Gastrocnemius medialis (tissue), 4 donors: ENCODE measurements around the gene CHRM1. TPM values are rescaled to one million over a fixed set of nuclear protein-coding genes. Genes with fewer than 3 reads are reported as not detected.

ENCODE experiments used
- ATAC-seq, 2 donors: fragments of 150-250 bp; one replicate each; pipeline ENCODE4 v1.9.1; 2016
- DNase-seq, 2 donors: peaks; one replicate each; pipeline ENCODE4 v3.0.0-alpha.2; 2019
- H3K27ac ChIP-seq, 4 donors: fragments of 200-600 bp; sonication (generic); 1 replicate in 1 of 4; 2 replicates in 3 of 4; pipeline ENCODE4 v1.5.1; 2016 to 2018; ENCODE audit warnings: mild to moderate bottlenecking in 2 of 4, moderate library complexity in 1 of 4
- H3K27me3 ChIP-seq, 3 donors: fragments of 200-600 bp; sonication (generic) in 2 of 3; 1 replicate in 1 of 3; 2 replicates in 2 of 3; pipeline versions ENCODE4 v1.5.1 to v1.6.0; 2016 to 2019; ENCODE audit warnings: mild to moderate bottlenecking in 1 of 3, moderate library complexity in 1 of 3
- H3K36me3 ChIP-seq, 2 donors: fragments of 200-600 bp; sonication (generic) in 1 of 2; one replicate each; pipeline ENCODE4 v1.5.1; 2017 to 2018
- H3K4me1 ChIP-seq, 2 donors: fragments of 200-600 bp; sonication (generic) in 1 of 2; one replicate each; pipeline ENCODE4 v1.5.1; 2016 to 2017; ENCODE audit warnings: mild to moderate bottlenecking in 2 of 2
- H3K4me3 ChIP-seq, 4 donors: fragments of 200-600 bp; sonication (generic) in 3 of 4; 1 replicate in 1 of 4; 2 replicates in 3 of 4; pipeline ENCODE4 v1.5.1; 2016 to 2019; ENCODE audit warnings: mild to moderate bottlenecking in 2 of 4
- H3K9me3 ChIP-seq, 3 donors: fragments of 200-600 bp; sonication (generic) in 2 of 3; 1 replicate in 1 of 3; 2 replicates in 2 of 3; pipeline ENCODE4 v1.5.1; 2016 to 2019
- POLR2A ChIP-seq, 2 donors: fragments of 450-650 bp; IDR thresholded peaks; one replicate each; pipeline ENCODE4 v1.6.1; 2017; ENCODE audit warnings: antibody characterized with exemption in 2 of 2, mild to moderate bottlenecking in 2 of 2, moderate library complexity in 2 of 2
- in situ Hi-C, 4 donors: fragments of 200-750 bp; cut with MboI; loops; one replicate each; pipeline versions ENCODE4 v1.15.0 to v1.8.0; 2017; ENCODE audit warnings: low sequenced_read_pairs in 4 of 4
- intact Hi-C: fragments of 100-400 bp; cut with DNase I; formaldehyde crosslinking; loops from one replicate; pipeline ENCODE4 v1.15.1; 2023; ENCODE audit warnings: low total_unique reads
- total RNA-seq, 4 donors: library from RNA; depleted of rRNA; stranded (reverse); fragments of >200 nt; gene quantifications; one replicate each; pipeline versions ENCODE4 v1.1.0 to v1.2.3, GENCODE V29; 2016
- TF ChIP-seq, protein P1 (sequence below), 5 experiments: fragments of 450-650 bp in 3 of 5; fragments of 200-600 bp in 2 of 5; sonication (generic) in 2 of 5; IDR thresholded peaks in 4 of 5; conservative IDR thresholded peaks in 1 of 5; 1 replicate in 4 of 5; 2 replicates in 1 of 5; pipeline ENCODE4 v1.5.1; 2016 to 2019; ENCODE audit warnings: antibody characterized with exemption in 5 of 5, mild to moderate bottlenecking in 3 of 5, moderate library complexity in 3 of 5

Gene CHRM1
- total RNA-seq, 4 donors from 2014 or later: not detected

DNA sequence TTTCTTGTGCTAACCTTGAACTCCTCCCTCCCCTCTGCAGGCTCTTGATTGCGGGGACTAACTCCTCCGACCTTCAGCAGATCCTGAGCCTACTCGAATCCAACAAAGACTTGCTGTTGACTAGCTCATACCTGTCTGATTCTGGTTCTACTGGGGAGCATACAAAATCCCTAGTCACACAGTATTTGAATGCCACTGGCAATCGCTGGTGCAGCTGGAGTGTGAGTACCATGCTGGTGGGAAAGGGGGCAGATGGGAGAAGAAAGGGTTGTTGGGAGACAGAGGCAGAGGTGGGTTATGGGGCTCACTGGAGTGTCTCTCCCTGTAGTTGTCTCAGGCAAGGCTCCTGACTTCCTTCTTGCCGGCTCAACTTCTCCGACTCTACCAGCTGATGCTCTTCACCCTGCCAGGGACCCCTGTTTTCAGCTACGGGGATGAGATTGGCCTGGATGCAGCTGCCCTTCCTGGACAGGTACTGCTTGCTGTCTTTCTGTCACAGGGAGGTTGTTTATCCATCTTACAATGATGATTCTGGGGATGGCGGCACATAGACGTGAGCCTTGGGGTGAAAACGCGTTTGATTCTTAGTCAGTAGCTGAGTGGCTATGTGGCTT lies 35.9 kb downstream of the CHRM1 start:
- Histone ChIP-seq H3K4me1 (peaks cover 35 to 39% of the 10 kb centered on the region in 2 donors), H3K27ac (peak overlapping the region in 1 of 4 donors; percentile 8)
- intact Hi-C loops: no loop called here

DNA sequence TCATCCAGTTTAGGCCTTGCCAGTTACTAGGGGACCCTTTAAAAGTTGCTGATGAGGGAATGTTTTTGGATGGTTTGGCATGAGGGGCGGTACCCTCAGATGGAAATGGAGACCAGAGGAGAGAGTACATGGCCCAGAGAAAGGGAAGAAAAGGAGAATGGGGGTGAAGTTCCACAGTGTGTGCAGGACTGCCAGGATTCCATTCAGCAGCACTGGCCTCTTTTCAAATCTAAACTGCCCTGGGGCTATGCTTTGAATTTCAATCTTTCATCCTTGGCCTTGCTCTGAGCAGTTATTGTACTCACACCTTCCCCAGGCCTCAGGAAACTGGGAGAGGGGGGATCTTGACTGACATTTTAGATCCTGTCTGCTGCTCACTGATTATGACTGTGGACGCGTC lies 37.5 kb downstream of the CHRM1 start:
- Histone ChIP-seq H3K27me3 (no peaks in the 10 kb centered on the region), H3K9me3 (no peaks in the 10 kb centered on the region), H3K36me3 (peaks cover 17 to 64% of the 10 kb centered on the region in 2 donors), H3K4me3 (peak overlapping the region in 2 of 4 donors; percentile 0 to 8), H3K27ac (peak overlapping the region; percentile 96 to 100 (median 98)), H3K4me1 (peaks cover 39% of the 10 kb centered on the region in 2 donors)
- in situ Hi-C loops: loop anchor here in 1 of 4 donors (25.0 kb wide), 1 partner anchor 771 kb away; the partner anchor contains the start of gene INCENP
- ATAC-seq: no peak
- TF ChIP-seq POLR2A (IDR thresholded peaks at IDR 0.05): no peak
- TF ChIP-seq, protein P1, sequence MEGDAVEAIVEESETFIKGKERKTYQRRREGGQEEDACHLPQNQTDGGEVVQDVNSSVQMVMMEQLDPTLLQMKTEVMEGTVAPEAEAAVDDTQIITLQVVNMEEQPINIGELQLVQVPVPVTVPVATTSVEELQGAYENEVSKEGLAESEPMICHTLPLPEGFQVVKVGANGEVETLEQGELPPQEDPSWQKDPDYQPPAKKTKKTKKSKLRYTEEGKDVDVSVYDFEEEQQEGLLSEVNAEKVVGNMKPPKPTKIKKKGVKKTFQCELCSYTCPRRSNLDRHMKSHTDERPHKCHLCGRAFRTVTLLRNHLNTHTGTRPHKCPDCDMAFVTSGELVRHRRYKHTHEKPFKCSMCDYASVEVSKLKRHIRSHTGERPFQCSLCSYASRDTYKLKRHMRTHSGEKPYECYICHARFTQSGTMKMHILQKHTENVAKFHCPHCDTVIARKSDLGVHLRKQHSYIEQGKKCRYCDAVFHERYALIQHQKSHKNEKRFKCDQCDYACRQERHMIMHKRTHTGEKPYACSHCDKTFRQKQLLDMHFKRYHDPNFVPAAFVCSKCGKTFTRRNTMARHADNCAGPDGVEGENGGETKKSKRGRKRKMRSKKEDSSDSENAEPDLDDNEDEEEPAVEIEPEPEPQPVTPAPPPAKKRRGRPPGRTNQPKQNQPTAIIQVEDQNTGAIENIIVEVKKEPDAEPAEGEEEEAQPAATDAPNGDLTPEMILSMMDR (IDR thresholded peaks at IDR 0.05 in 4 of 5, conservative IDR thresholded peaks at IDR 0.05 in 1 of 5): no peak
- no peak for DNase-seq
- intact Hi-C loops: no loop called here

More for the DNA sequence above, 35.9 kb downstream of the CHRM1 start:
- TF ChIP-seq, protein P1 (IDR thresholded peaks at IDR 0.05 in 4 of 5, conservative IDR thresholded peaks at IDR 0.05 in 1 of 5): no peak
- TF ChIP-seq POLR2A (IDR thresholded peaks at IDR 0.05): no peak
- no peak for DNase-seq
- Histone ChIP-seq H3K36me3 (peaks cover 19 to 71% of the 10 kb centered on the region in 2 donors), H3K27me3 (no peaks in the 10 kb centered on the region), H3K9me3 (no peaks in the 10 kb centered on the region), H3K4me3 (no peak overlapping the region)
- in situ Hi-C loops: loop anchor here in 1 of 4 donors (25.0 kb wide), 1 partner anchor 773 kb away; the partner anchor contains the start of gene INCENP
- no peak for ATAC-seq

DNA sequence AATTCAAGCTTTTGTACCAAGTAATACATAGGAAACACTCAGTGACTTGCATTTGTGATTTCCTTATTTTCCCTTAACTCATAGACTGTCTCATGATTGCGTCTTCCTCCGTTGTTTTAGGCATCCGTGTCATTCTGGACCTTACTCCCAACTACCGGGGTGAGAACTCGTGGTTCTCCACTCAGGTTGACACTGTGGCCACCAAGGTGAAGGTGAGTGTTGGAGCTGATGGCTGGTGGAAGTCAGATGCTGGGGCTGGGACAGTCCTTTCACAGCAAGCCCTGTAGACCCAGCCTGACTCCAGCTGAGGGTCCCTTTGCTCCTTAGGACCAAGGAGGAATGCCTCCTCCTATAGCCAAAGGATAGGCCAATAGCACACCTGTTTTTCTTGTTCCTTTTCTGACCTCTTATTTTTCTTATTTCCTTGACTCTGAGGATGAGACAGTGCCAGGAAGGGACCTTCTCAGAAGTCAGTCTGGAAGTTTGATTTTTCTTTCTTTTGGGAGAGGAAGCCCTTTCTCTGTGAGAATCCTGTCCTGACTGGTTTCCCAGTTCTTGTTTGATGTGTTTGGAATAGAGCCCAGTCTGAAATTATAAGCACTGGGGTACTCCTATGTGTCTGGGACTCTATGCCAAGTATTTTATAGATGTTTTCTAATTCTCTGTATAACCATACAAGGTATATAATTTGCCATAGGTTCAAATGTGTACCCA lies 38.2 kb downstream of the CHRM1 start:
- intact Hi-C loops (no loop called here), in situ Hi-C loops (loop anchor here in 1 of 4 donors (25.0 kb wide), 1 partner anchor 771 kb away; the partner anchor contains the start of gene INCENP)
- ATAC-seq (no peak), DNase-seq (no peak)
- peak overlapping the region; percentile 96 to 100 (median 98) for H3K27ac ChIP-seq
- no peaks in the 10 kb centered on the region for H3K9me3 ChIP-seq
- H3K4me1 ChIP-seq: peaks cover 36 to 39% of the 10 kb centered on the region in 2 donors
- peak overlapping the region; percentile 78 to 99 (median 97) for H3K4me3 ChIP-seq
- TF ChIP-seq, protein P1 (IDR thresholded peaks at IDR 0.05 in 4 of 5, conservative IDR thresholded peaks at IDR 0.05 in 1 of 5): no peak
- no peak for TF ChIP-seq POLR2A (IDR thresholded peaks at IDR 0.05)
- peaks cover 13 to 56% of the 10 kb centered on the region in 2 donors for H3K36me3 ChIP-seq
- H3K27me3 ChIP-seq: no peaks in the 10 kb centered on the region

DNA sequence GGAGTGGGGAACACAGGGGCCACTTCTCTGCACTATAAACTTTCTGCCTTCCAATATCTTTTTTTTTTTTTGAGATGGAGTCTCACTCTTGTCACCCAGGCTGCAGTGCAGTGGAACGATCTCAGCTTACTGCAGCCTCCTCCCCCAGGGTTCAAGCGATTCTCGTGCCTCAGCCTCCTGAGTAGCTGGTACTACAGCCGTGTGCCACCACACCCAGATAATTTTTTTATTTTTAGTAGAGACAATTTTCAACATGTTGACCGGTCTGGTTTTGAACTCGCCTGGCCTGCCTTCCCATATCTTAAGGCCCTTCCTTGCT lies 38.8 kb downstream of the CHRM1 start:
- Histone ChIP-seq H3K9me3 (no peaks in the 10 kb centered on the region), H3K27me3 (no peaks in the 10 kb centered on the region), H3K4me3 (peak overlapping the region; percentile 78 to 99 (median 97)), H3K27ac (peak overlapping the region; percentile 96 to 100 (median 98)), H3K36me3 (peaks cover 13 to 51% of the 10 kb centered on the region in 2 donors), H3K4me1 (peaks cover 36 to 39% of the 10 kb centered on the region in 2 donors)
- intact Hi-C loops (no loop called here), in situ Hi-C loops (loop anchor here in 1 of 4 donors (25.0 kb wide), 1 partner anchor 770 kb away; the partner anchor contains the start of gene INCENP)
- no peak for DNase-seq
- TF ChIP-seq POLR2A (IDR thresholded peaks at IDR 0.05): no peak
- TF ChIP-seq, protein P1 (IDR thresholded peaks at IDR 0.05 in 4 of 5, conservative IDR thresholded peaks at IDR 0.05 in 1 of 5): no peak
- no peak for ATAC-seq
